ENCODE measurements around the gene PRSS3.
"Not testable (repeated sequence)": the region's sequence is repeated elsewhere in the genome, so short reads cannot be mapped to it uniquely, and the experiment has no call there.

The PRSS3 gene

GRCh38 chr9:33773135-33773534 is 22.2 kb upstream of the PRSS3 start:
- H3K9me3 ChIP-seq (ENCODE audit: control extremely low read depth in 1 of 5, control insufficient read depth in 4 of 5, insufficient read depth in 2 of 5, low read depth in 1 of 5, low read length in 4 of 5); CTCF ChIA-PET; H3K4me1 ChIP-seq (ENCODE audit: control extremely low read depth in 1 of 4, control insufficient read depth in 4 of 4, insufficient read depth in 4 of 4, low read length in 3 of 4); H3K36me3 ChIP-seq (ENCODE audit: control insufficient read depth in 4 of 4, insufficient read depth in 4 of 4, low read length in 3 of 4); H3K27me3 ChIP-seq (replicated peaks in 2 of 5; ENCODE audit: control insufficient read depth in 4 of 5, insufficient read depth in 5 of 5, low read length in 4 of 5); H3K4me3 ChIP-seq (ENCODE audit: control insufficient read depth in 1 of 7, extremely low read depth in 1 of 7, insufficient read depth in 4 of 7, low read depth in 2 of 7, low read length in 6 of 7); DNase-seq; H3K27ac ChIP-seq (ENCODE audit: insufficient read depth in 1 of 2, low read depth in 1 of 2, low read length in 2 of 2, poor library complexity in 1 of 2, severe bottlenecking in 2 of 2): not testable (repeated sequence)
- POLR2A ChIA-PET, result interaction anchor here (0.5 kb wide), 1 partner anchor 244 kb away, joined by 3 read pairs; no protein-coding TSS in a partner anchor

DNA sequence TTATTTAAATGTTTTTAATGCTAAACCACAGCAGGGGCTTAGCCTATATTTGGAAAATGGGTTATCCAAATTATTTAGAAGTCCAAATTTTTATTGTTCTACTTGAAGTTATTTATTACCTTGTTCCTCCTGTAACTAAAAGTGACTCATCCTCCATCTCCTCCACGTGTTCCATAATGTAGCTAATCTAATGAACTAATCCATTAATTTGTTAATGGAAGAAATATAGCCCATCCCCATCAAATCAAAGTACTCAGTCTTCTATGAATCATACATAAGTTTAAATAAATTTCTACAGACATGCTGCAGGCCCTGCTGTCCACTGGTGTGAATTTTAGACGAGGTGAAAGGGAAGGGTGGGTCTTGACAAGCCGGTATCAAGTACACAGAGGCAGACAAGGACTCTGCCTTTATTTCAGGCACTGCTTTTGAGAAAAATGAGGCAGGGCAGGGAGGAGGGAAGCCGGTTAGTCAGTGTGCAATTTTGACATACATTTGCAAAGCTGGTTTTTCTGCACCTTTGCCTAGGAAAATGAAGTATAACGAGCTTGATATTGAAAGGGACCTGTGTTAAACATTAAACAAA is 21.2 kb upstream of the PRSS3 start:
- DNase-seq; H3K27ac ChIP-seq (ENCODE audit: insufficient read depth in 1 of 2, low read depth in 1 of 2, low read length in 2 of 2, poor library complexity in 1 of 2, severe bottlenecking in 2 of 2); H3K36me3 ChIP-seq (ENCODE audit: control insufficient read depth in 4 of 4, insufficient read depth in 4 of 4, low read length in 3 of 4); POLR2A ChIA-PET; H3K4me3 ChIP-seq (ENCODE audit: control insufficient read depth in 1 of 7, extremely low read depth in 1 of 7, insufficient read depth in 4 of 7, low read depth in 2 of 7, low read length in 6 of 7); H3K9me3 ChIP-seq (ENCODE audit: control extremely low read depth in 1 of 5, control insufficient read depth in 4 of 5, insufficient read depth in 2 of 5, low read depth in 1 of 5, low read length in 4 of 5); H3K4me1 ChIP-seq (ENCODE audit: control extremely low read depth in 1 of 4, control insufficient read depth in 4 of 4, insufficient read depth in 4 of 4, low read length in 3 of 4); H3K27me3 ChIP-seq (replicated peaks in 2 of 5; ENCODE audit: control insufficient read depth in 4 of 5, insufficient read depth in 5 of 5, low read length in 4 of 5): not testable (repeated sequence)
- CTCF ChIA-PET, result interaction anchor here (1.1 kb wide), 1 partner anchor 36 kb away, joined by 3 read pairs; no protein-coding TSS in a partner anchor
- 95% methylated on average over 3 of the region's 5 CpGs for WGBS (ENCODE audit: insufficient coverage)

DNA sequence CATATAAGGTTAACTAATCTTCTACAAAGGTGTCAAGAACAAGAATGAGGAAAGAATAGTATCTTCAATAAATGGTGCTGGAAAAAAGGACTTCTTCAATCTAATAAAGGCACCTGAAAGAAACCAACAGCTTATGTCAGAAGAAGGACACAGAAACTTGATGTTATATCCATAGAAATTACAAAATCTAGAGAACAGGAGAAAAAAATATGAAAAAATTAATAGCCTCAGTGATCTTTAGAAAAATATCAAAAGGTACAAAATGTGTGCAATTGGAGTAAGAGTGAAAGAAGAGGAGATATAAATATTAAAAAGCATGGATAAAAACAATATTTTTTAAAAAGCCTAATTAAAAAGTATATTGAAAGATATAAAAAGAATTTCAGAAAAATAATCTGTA is 18.8 kb upstream of the PRSS3 start:
- peaks cover 0 to 2% (median 0%) of the 10 kb centered on the region in 4 experiments for H3K4me1 ChIP-seq (ENCODE audit: control extremely low read depth in 1 of 4, control insufficient read depth in 4 of 4, insufficient read depth in 4 of 4, low read length in 3 of 4)
- no peak for DNase-seq
- H3K4me3 ChIP-seq (ENCODE audit: control insufficient read depth in 1 of 7, extremely low read depth in 1 of 7, insufficient read depth in 4 of 7, low read depth in 2 of 7, low read length in 6 of 7), result no peak overlapping the region
- POLR2A ChIA-PET, result interaction anchor here (0.7 kb wide), 1 partner anchor 705 kb away, joined by 3 read pairs; no protein-coding TSS in a partner anchor
- no peak overlapping the region for H3K27ac ChIP-seq (ENCODE audit: insufficient read depth in 1 of 2, low read depth in 1 of 2, low read length in 2 of 2, poor library complexity in 1 of 2, severe bottlenecking in 2 of 2)
- no peaks in the 10 kb centered on the region for H3K36me3 ChIP-seq (ENCODE audit: control insufficient read depth in 4 of 4, insufficient read depth in 4 of 4, low read length in 3 of 4)
- H3K9me3 ChIP-seq (ENCODE audit: control extremely low read depth in 1 of 5, control insufficient read depth in 4 of 5, insufficient read depth in 2 of 5, low read depth in 1 of 5, low read length in 4 of 5), result no peaks in the 10 kb centered on the region
- CTCF ChIA-PET, result interaction anchor here (4.7 kb wide), 1 partner anchor 154 kb away, joined by 18 read pairs; no protein-coding TSS in a partner anchor
- H3K27me3 ChIP-seq (replicated peaks in 2 of 5; ENCODE audit: control insufficient read depth in 4 of 5, insufficient read depth in 5 of 5, low read length in 4 of 5), result no peaks in the 10 kb centered on the region

GRCh38 chr9:33778700-33779351 is 16.5 kb upstream of the PRSS3 start:
- H3K4me1 ChIP-seq (ENCODE audit: control extremely low read depth in 1 of 4, control insufficient read depth in 4 of 4, insufficient read depth in 4 of 4, low read length in 3 of 4), result no peaks in the 10 kb centered on the region
- 0% methylated on average over 1 of the region's 6 CpGs for WGBS (ENCODE audit: insufficient coverage)
- peak; percentile 56 to 73 (median 69) for DNase-seq
- POLR2A ChIA-PET, result no interaction called here
- no peak overlapping the region for H3K4me3 ChIP-seq (ENCODE audit: control insufficient read depth in 1 of 7, extremely low read depth in 1 of 7, insufficient read depth in 4 of 7, low read depth in 2 of 7, low read length in 6 of 7)
- no peaks in the 10 kb centered on the region for H3K9me3 ChIP-seq (ENCODE audit: control extremely low read depth in 1 of 5, control insufficient read depth in 4 of 5, insufficient read depth in 2 of 5, low read depth in 1 of 5, low read length in 4 of 5)
- H3K27me3 ChIP-seq (replicated peaks in 2 of 5; ENCODE audit: control insufficient read depth in 4 of 5, insufficient read depth in 5 of 5, low read length in 4 of 5), result no peaks in the 10 kb centered on the region
- H3K36me3 ChIP-seq (ENCODE audit: control insufficient read depth in 4 of 4, insufficient read depth in 4 of 4, low read length in 3 of 4), result no peaks in the 10 kb centered on the region
- CTCF ChIA-PET, result interaction anchor here (0.7 to 4.7 kb wide), 15 partner anchors 8 to 163 kb away, joined by 3 to 18 read pairs (median 5); no protein-coding TSS in a partner anchor
- H3K27ac ChIP-seq (ENCODE audit: insufficient read depth in 1 of 2, low read depth in 1 of 2, low read length in 2 of 2, poor library complexity in 1 of 2, severe bottlenecking in 2 of 2), result no peak overlapping the region

DNA sequence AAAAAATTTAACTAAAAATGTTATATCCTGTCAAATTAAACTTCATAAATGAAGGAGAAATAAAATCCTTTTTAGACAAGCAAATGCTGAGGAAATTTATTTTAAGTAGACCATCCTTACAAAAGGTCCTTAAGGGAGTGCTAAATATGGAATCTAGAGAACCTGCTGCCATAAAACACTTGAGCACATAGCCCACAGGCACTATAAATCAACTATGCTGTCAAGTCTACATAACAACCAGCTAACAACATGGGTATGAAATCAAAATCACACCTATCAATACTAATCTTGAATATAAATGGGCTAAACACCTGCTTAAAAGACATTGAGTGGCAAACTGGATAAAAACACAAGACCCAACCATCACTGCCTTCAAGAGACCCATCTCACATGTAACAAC is 15.1 kb upstream of the PRSS3 start:
- POLR2A ChIA-PET, result interaction anchor here (0.5 kb wide), 1 partner anchor 57 kb away, joined by 5 read pairs; no protein-coding TSS in a partner anchor

DNA sequence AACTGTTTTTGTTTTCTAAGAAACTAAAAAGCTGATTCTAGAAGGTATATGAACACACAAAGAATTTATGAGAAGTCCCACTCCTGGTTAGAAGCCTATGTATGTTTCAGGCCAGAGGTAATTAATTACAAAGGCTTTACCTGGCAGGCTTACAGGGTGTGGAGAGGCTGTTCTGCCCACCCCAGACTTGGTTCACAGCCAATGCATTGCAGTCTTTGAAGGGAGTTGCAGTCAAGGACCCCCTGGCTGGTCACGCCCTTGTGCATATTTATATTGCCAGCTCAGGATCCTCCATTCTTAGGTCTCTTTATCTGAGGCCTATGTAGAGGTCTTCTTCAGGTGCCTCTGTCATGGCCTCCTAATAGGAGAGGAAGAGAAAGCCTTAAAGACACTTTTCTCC is 13.6 kb upstream of the PRSS3 start:
- ChIA-PET POLR2A (no interaction called here), CTCF (interaction anchor here (1.0 to 1.3 kb wide), 2 partner anchors 10 to 44 kb away, joined by 5 to 6 read pairs; no protein-coding TSS in a partner anchor)
- WGBS (ENCODE audit: insufficient coverage), result no CpG with 5 or more reads among the region's 1 CpG

More for the DNA sequence above, 15.1 kb upstream of the PRSS3 start:
- Histone ChIP-seq H3K4me3 (ENCODE audit: control insufficient read depth in 1 of 7, extremely low read depth in 1 of 7, insufficient read depth in 4 of 7, low read depth in 2 of 7, low read length in 6 of 7) (no peak overlapping the region), H3K9me3 (ENCODE audit: control extremely low read depth in 1 of 5, control insufficient read depth in 4 of 5, insufficient read depth in 2 of 5, low read depth in 1 of 5, low read length in 4 of 5) (no peaks in the 10 kb centered on the region), H3K27me3 (replicated peaks in 2 of 5; ENCODE audit: control insufficient read depth in 4 of 5, insufficient read depth in 5 of 5, low read length in 4 of 5) (no peaks in the 10 kb centered on the region), H3K36me3 (ENCODE audit: control insufficient read depth in 4 of 4, insufficient read depth in 4 of 4, low read length in 3 of 4) (no peaks in the 10 kb centered on the region), H3K27ac (ENCODE audit: insufficient read depth in 1 of 2, low read depth in 1 of 2, low read length in 2 of 2, poor library complexity in 1 of 2, severe bottlenecking in 2 of 2) (no peak overlapping the region), H3K4me1 (ENCODE audit: control extremely low read depth in 1 of 4, control insufficient read depth in 4 of 4, insufficient read depth in 4 of 4, low read length in 3 of 4) (no peaks in the 10 kb centered on the region)
- CTCF ChIA-PET, result interaction anchor here (1.3 to 4.7 kb wide), 3 partner anchors 19 to 158 kb away, joined by 5 to 18 read pairs (median 5); no protein-coding TSS in a partner anchor
- DNase-seq, result peak in 1 of 3 donors; percentile 26

GRCh38 chr9:33782395-33783152 is 12.8 kb upstream of the PRSS3 start:
- H3K27ac ChIP-seq (ENCODE audit: insufficient read depth in 1 of 2, low read depth in 1 of 2, low read length in 2 of 2, poor library complexity in 1 of 2, severe bottlenecking in 2 of 2), result no peak overlapping the region
- ChIA-PET POLR2A (no interaction called here), CTCF (no interaction called here)
- no peak for DNase-seq
- H3K4me3 ChIP-seq (ENCODE audit: control insufficient read depth in 1 of 7, extremely low read depth in 1 of 7, insufficient read depth in 4 of 7, low read depth in 2 of 7, low read length in 6 of 7), result no peak overlapping the region
- no peaks in the 10 kb centered on the region for H3K36me3 ChIP-seq (ENCODE audit: control insufficient read depth in 4 of 4, insufficient read depth in 4 of 4, low read length in 3 of 4)
- H3K9me3 ChIP-seq (ENCODE audit: control extremely low read depth in 1 of 5, control insufficient read depth in 4 of 5, insufficient read depth in 2 of 5, low read depth in 1 of 5, low read length in 4 of 5), result no peaks in the 10 kb centered on the region
- no peaks in the 10 kb centered on the region for H3K4me1 ChIP-seq (ENCODE audit: control extremely low read depth in 1 of 4, control insufficient read depth in 4 of 4, insufficient read depth in 4 of 4, low read length in 3 of 4)
- no peaks in the 10 kb centered on the region for H3K27me3 ChIP-seq (replicated peaks in 2 of 5; ENCODE audit: control insufficient read depth in 4 of 5, insufficient read depth in 5 of 5, low read length in 4 of 5)
- WGBS (ENCODE audit: insufficient coverage), result no CpG with 5 or more reads among the region's 4 CpGs

More for the DNA sequence above, 13.6 kb upstream of the PRSS3 start:
- Histone ChIP-seq H3K4me1 (ENCODE audit: control extremely low read depth in 1 of 4, control insufficient read depth in 4 of 4, insufficient read depth in 4 of 4, low read length in 3 of 4) (no peaks in the 10 kb centered on the region), H3K4me3 (ENCODE audit: control insufficient read depth in 1 of 7, extremely low read depth in 1 of 7, insufficient read depth in 4 of 7, low read depth in 2 of 7, low read length in 6 of 7) (no peak overlapping the region), H3K27me3 (replicated peaks in 2 of 5; ENCODE audit: control insufficient read depth in 4 of 5, insufficient read depth in 5 of 5, low read length in 4 of 5) (no peaks in the 10 kb centered on the region), H3K36me3 (ENCODE audit: control insufficient read depth in 4 of 4, insufficient read depth in 4 of 4, low read length in 3 of 4) (no peaks in the 10 kb centered on the region), H3K9me3 (ENCODE audit: control extremely low read depth in 1 of 5, control insufficient read depth in 4 of 5, insufficient read depth in 2 of 5, low read depth in 1 of 5, low read length in 4 of 5) (no peaks in the 10 kb centered on the region), H3K27ac (ENCODE audit: insufficient read depth in 1 of 2, low read depth in 1 of 2, low read length in 2 of 2, poor library complexity in 1 of 2, severe bottlenecking in 2 of 2) (no peak overlapping the region)
- DNase-seq, result no peak
